HepG2 (cell line): ENCODE measurements around the gene ZFP36. TPM values are rescaled to one million over a fixed set of nuclear protein-coding genes. Genes with fewer than 3 reads are reported as not detected.

ENCODE experiments used
- GTF2F1 ChIP-seq: fragments of 150-350 bp; IDR thresholded peaks from 2 replicates; pipeline ENCODE4 v1.6.1; 2014; ENCODE audit warnings: low read length
- HHEX ChIP-seq: IDR thresholded peaks from 2 replicates; pipeline ENCODE4 v1.6.1; 2016; ENCODE audit warnings: control low read depth
- HNF4A ChIP-seq: sonication (generic); formaldehyde crosslinking; IDR thresholded peaks from 2 replicates; pipeline ENCODE4 v1.4.0; 2020; ENCODE audit warnings: missing genetic modification reagents
- MBD4 ChIP-seq: IDR thresholded peaks from 2 replicates; pipeline ENCODE4 v1.6.1; 2012; ENCODE audit warnings: low read length, inconsistent platforms, borderline replicate concordance
- RARG ChIP-seq: sonication (generic); formaldehyde crosslinking; IDR thresholded peaks from 2 replicates; pipeline ENCODE4 v1.4.0; 2020; ENCODE audit warnings: low read depth, mild to moderate bottlenecking, missing genetic modification reagents
- REXO4 ChIP-seq: sonication (generic); formaldehyde crosslinking; IDR thresholded peaks from 2 replicates; pipeline ENCODE4 v1.8.0; 2022; ENCODE audit warnings: missing genetic modification reagents, mild to moderate bottlenecking, borderline replicate concordance
- TEAD3 ChIP-seq: optimal IDR thresholded peaks from 2 replicates; pipeline ENCODE3; 2016; ENCODE audit warnings: borderline replicate concordance
- TSC22D2 ChIP-seq: sonication (generic); formaldehyde crosslinking; IDR thresholded peaks from 2 replicates; pipeline ENCODE4 v1.5.1; 2020; ENCODE audit warnings: missing genetic modification reagents, mild to moderate bottlenecking, borderline replicate concordance
- ZMYM3 ChIP-seq: sonication (generic); formaldehyde crosslinking; IDR thresholded peaks from 2 replicates; pipeline ENCODE4 v1.5.1; 2020; ENCODE audit warnings: mild to moderate bottlenecking, missing genetic modification reagents
- ZNF354B ChIP-seq: sonication (generic); formaldehyde crosslinking; IDR thresholded peaks from 2 replicates; pipeline ENCODE4 v1.8.0; 2022; ENCODE audit warnings: mild to moderate bottlenecking, missing genetic modification reagents
- ZNF549 ChIP-seq: sonication (generic); formaldehyde crosslinking; IDR thresholded peaks from 2 replicates; pipeline ENCODE4 v1.5.0; 2020; ENCODE audit warnings: missing genetic modification reagents
- ZNF674 ChIP-seq: sonication (generic); formaldehyde crosslinking; IDR thresholded peaks from 2 replicates; pipeline ENCODE4 v1.5.0; 2020; ENCODE audit warnings: low read depth, mild to moderate bottlenecking, missing genetic modification reagents
- polyA plus RNA-seq, 8 experiments: library from polyadenylated mRNA; depleted of rRNA in 3 of 8; stranded (reverse) in 7 of 8; unstranded in 1 of 8; fragments of >200 nt; fragmentation: Illumina TruSeq in 4 of 8; extraction: Trizol in 4 of 8; gene quantifications; 2 replicates each; pipeline versions ENCODE4 v1.2.1 to v1.2.3, GENCODE V29; 2011 to 2016; ENCODE audit warnings: low read depth in 4 of 8, missing spikeins in 1 of 8, mixed read lengths in 1 of 8; ENCODE audit not compliant: insufficient read depth in 1 of 8
- total RNA-seq, 5 experiments: library from RNA; depleted of rRNA; stranded (reverse); fragments of >200 nt; fragmentation: Illumina TruSeq; extraction: Trizol; gene quantifications; 2 replicates each; pipeline ENCODE4 v1.2.3, GENCODE V29; 2016; ENCODE audit warnings: low read depth in 1 of 5
- TF ChIP-seq, protein P1 (sequence below): sonication (generic); formaldehyde crosslinking; IDR thresholded peaks from 2 replicates; pipeline ENCODE4 v1.4.0; 2020; ENCODE audit warnings: missing genetic modification reagents, borderline replicate concordance
- TF ChIP-seq, protein P2 (sequence below): sonication (generic); formaldehyde crosslinking; conservative IDR thresholded peaks from 2 replicates; pipeline ENCODE4 v1.8.0; 2022; ENCODE audit warnings: low read depth, missing genetic modification reagents
- TF ChIP-seq, protein P3 (sequence below): sonication (generic); formaldehyde crosslinking; IDR thresholded peaks from 2 replicates; pipeline ENCODE4 v1.5.1; 2020; ENCODE audit warnings: missing genetic modification reagents, mild to moderate bottlenecking, borderline replicate concordance
- TF ChIP-seq, protein P4 (sequence below): sonication (generic); formaldehyde crosslinking; IDR thresholded peaks from 2 replicates; pipeline ENCODE4 v1.4.0; 2020; ENCODE audit warnings: low read depth, missing genetic modification reagents

Gene ZFP36
- total and polyA plus RNA-seq, 2 of the 13 experiments (the other 11 are each of a cell fraction or from before 2014, with no cell fraction given) = 1.4 to 1.7 TPM

DNA sequence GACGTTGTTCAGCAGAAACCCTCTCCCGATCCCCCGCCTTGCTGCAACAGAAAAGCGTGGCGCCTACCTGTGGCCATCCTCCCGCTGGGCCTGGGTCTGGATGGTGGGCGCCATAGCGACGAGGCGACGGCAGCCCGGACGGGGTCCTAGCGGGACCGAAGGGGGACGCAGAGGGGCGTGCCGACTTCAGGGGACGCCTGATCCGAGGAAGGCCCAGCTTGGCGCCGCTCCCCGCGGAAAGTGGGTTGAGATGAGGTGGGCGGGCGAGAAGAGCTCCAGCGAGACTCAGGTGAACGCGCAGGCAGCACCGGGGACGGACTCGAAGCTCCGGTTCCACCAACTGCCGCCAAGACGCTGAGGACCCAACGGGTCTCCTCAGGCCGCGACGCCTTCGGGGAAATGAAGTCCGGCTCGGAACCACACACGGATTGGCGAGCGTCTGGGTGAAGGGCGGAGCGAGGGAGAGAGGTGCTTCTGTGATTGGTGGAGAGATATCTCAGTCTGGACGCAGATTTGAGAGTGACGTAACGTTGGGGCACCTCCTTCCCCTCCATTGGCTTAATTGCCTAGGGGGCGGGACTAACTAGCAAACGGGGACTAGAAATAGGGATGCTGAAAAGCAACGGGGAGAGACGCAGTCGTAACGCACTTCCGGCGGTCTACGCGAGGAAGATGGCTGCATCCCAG is 15.8 kb upstream of the ZFP36 start, which contains the start of the genes MED29 and PAF1 (continued):
- TF ChIP-seq, protein P1, sequence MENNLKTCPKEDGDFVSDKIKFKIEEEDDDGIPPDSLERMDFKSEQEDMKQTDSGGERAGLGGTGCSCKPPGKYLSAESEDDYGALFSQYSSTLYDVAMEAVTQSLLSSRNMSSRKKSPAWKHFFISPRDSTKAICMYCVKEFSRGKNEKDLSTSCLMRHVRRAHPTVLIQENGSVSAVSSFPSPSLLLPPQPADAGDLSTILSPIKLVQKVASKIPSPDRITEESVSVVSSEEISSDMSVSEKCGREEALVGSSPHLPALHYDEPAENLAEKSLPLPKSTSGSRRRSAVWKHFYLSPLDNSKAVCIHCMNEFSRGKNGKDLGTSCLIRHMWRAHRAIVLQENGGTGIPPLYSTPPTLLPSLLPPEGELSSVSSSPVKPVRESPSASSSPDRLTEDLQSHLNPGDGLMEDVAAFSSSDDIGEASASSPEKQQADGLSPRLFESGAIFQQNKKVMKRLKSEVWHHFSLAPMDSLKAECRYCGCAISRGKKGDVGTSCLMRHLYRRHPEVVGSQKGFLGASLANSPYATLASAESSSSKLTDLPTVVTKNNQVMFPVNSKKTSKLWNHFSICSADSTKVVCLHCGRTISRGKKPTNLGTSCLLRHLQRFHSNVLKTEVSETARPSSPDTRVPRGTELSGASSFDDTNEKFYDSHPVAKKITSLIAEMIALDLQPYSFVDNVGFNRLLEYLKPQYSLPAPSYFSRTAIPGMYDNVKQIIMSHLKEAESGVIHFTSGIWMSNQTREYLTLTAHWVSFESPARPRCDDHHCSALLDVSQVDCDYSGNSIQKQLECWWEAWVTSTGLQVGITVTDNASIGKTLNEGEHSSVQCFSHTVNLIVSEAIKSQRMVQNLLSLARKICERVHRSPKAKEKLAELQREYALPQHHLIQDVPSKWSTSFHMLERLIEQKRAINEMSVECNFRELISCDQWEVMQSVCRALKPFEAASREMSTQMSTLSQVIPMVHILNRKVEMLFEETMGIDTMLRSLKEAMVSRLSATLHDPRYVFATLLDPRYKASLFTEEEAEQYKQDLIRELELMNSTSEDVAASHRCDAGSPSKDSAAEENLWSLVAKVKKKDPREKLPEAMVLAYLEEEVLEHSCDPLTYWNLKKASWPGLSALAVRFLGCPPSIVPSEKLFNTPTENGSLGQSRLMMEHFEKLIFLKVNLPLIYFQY (CRISPR knock-in tag) = peak; percentile 89
- TF ChIP-seq ZMYM3 (CRISPR knock-in tag) (no peak), HNF4A (CRISPR knock-in tag) (no peak), ZNF674 (CRISPR knock-in tag) (no peak), GTF2F1 (no peak), ZNF354B (CRISPR knock-in tag) (no peak), TEAD3 (CRISPR knock-in tag) (no peak), MBD4 (no peak), RARG (CRISPR knock-in tag) (0 out of 2 replicates have a peak, but pooled peaks have one; percentile 74), ZNF549 (CRISPR knock-in tag) (no peak), HHEX (CRISPR knock-in tag) (no peak), TSC22D2 (CRISPR knock-in tag) (no peak), REXO4 (no peak)
- TF ChIP-seq, protein P2, sequence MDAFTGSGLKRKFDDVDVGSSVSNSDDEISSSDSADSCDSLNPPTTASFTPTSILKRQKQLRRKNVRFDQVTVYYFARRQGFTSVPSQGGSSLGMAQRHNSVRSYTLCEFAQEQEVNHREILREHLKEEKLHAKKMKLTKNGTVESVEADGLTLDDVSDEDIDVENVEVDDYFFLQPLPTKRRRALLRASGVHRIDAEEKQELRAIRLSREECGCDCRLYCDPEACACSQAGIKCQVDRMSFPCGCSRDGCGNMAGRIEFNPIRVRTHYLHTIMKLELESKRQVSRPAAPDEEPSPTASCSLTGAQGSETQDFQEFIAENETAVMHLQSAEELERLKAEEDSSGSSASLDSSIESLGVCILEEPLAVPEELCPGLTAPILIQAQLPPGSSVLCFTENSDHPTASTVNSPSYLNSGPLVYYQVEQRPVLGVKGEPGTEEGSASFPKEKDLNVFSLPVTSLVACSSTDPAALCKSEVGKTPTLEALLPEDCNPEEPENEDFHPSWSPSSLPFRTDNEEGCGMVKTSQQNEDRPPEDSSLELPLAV (CRISPR knock-in tag) = no peak
- TF ChIP-seq, protein P3, sequence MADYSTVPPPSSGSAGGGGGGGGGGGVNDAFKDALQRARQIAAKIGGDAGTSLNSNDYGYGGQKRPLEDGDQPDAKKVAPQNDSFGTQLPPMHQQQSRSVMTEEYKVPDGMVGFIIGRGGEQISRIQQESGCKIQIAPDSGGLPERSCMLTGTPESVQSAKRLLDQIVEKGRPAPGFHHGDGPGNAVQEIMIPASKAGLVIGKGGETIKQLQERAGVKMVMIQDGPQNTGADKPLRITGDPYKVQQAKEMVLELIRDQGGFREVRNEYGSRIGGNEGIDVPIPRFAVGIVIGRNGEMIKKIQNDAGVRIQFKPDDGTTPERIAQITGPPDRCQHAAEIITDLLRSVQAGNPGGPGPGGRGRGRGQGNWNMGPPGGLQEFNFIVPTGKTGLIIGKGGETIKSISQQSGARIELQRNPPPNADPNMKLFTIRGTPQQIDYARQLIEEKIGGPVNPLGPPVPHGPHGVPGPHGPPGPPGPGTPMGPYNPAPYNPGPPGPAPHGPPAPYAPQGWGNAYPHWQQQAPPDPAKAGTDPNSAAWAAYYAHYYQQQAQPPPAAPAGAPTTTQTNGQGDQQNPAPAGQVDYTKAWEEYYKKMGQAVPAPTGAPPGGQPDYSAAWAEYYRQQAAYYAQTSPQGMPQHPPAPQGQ (CRISPR knock-in tag) = no peak
- TF ChIP-seq, protein P4, sequence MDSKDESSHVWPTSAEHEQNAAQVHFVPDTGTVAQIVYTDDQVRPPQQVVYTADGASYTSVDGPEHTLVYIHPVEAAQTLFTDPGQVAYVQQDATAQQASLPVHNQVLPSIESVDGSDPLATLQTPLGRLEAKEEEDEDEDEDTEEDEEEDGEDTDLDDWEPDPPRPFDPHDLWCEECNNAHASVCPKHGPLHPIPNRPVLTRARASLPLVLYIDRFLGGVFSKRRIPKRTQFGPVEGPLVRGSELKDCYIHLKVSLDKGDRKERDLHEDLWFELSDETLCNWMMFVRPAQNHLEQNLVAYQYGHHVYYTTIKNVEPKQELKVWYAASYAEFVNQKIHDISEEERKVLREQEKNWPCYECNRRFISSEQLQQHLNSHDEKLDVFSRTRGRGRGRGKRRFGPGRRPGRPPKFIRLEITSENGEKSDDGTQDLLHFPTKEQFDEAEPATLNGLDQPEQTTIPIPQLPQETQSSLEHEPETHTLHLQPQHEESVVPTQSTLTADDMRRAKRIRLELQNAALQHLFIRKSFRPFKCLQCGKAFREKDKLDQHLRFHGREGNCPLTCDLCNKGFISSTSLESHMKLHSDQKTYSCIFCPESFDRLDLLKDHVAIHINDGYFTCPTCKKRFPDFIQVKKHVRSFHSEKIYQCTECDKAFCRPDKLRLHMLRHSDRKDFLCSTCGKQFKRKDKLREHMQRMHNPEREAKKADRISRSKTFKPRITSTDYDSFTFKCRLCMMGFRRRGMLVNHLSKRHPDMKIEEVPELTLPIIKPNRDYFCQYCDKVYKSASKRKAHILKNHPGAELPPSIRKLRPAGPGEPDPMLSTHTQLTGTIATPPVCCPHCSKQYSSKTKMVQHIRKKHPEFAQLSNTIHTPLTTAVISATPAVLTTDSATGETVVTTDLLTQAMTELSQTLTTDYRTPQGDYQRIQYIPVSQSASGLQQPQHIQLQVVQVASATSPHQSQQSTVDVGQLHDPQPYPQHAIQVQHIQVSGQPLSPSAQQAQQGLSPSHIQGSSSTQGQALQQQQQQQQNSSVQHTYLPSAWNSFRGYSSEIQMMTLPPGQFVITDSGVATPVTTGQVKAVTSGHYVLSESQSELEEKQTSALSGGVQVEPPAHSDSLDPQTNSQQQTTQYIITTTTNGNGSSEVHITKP (CRISPR knock-in tag) = 0 out of 2 replicates have a peak, but pooled peaks have one; percentile 43
